T-helper 2 cell (primary cell): ENCODE results near the gene PLG.
"Not testable (repeated sequence)": the region's sequence is repeated elsewhere in the genome, so short reads cannot be mapped to it uniquely, and the experiment has no call there.

Experiments
- DNase-seq, 5 experiments: peaks; one replicate each; pipeline versions ENCODE4 v3.0.0 to v3.0.0-alpha.2; 2012 to 2022
- total RNA-seq, 2 donors: gene quantifications; one replicate each; lab custom pipeline; 2026; lab: John Stamatoyannopoulos, UW

Gene PLG
- 0 reads per million in 2 donors for total RNA-seq

DNA sequence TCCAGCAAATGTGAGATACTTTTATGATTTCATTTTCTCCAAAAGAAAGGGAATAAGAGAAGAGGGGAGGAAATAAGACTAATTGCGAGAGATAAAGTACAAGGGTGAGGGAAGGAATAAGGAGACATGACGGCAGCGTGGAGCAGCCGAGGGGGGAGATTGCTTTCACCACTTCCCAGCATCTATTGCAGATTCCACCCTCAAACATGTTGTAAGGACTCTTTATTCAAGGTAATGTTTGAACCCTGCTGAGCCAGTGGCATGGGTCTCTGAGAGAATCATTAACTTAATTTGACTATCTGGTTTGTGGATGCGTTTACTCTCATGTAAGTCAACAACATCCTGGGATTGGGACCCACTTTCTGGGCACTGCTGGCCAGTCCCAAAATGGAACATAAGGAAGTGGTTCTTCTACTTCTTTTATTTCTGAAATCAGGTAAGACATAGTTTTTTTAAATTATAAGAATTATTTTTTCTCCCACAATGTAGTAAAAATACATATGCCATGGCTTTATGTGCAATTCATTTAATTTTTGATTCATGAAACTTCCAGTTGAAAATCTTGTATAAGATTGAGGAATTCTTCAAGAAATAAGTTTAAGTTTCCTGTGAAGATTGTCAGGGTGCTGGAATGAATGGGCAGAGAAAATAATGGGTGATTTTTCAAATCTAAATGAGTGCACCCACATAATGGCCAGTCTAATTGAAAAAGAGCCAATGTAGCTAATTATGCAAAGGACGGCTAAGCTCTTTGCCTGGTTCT lies at the start of gene PLG:
Gene PLG, plus strand, starts transcription at position 327 of the 763 bp plus-strand sequence. Its CDS starts 61 bp downstream, at position 388.
- DNase-seq, result not testable (repeated sequence)

DNA sequence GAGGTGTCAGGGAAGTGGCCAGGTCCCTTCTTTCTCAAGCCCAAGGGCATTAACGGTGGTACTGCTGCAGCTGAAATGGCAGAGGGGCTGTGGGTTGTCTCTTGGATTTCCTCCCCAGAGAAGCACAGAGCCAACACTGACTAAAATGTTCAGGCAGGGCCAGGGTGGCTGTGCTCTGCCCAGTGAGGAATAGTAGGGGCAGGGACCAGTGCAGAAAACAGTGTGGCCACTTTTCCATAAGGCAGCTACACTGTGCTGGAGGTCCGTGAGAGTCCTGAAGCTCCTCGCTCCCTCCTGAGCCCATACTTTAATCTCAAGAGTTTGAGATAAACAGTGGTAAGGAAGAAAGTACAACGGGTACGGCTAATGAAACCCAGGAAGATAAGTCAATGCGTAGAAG lies 42.5 kb upstream of the PLG start:
- no peak for DNase-seq

DNA sequence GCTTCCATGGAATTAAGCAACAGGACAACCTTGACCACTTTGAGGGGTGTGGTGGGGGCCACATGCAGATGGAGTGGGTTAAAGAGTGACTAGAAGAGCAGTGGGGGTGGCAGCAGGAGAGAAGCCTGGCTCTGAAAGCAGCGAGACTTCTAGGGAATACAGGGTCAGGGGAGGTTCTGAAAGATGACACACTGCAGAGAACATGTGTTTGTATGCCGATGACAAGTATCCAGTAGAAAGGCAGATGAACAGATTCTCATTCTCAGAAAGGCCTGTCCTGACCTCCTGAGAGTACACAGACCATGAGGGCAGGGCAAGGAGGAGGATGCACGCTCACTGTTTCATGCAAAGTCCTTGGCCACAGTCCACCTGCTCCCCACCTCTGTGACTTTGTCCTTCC lies 40.8 kb upstream of the PLG start:
- no peak for DNase-seq

DNA sequence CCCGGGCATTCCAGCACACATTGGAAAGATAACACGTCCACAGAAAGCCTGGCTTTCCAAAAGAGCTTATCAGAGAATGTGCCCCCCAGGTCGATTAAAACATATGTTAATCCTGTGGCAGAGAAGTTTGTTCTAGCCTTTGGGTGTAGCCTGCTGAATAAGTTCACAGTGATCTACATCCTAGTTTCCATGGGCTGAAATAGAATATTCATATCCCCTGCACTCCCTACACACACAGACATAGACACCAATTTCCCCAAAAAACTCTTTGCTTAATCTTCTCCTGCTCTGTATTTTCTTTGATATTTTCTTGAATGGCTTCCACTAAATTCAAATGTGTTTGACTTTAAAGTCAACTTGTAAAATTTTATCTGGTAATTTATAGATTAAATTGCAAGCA lies 39.6 kb upstream of the PLG start:
- no peak for DNase-seq

DNA sequence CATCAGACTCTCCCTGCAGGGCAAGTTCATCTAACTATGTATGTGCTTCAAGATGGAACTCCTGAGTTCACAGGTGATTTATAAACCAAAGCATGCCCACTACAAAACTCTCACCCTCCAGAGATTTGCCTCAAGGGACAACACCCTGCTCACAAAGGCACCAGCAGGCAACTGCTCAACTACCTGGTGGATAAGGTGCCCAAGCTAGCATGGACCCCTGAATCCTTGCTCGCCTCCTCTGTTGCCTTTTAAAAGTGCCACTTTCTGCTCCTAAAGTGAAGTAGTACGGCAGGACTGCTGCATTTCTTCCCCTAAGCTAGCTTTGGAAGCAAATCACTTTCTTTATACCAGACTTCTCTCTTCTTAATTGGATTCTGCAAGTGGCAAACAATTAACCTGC lies 39.2 kb upstream of the PLG start:
- DNase-seq, result no peak

DNA sequence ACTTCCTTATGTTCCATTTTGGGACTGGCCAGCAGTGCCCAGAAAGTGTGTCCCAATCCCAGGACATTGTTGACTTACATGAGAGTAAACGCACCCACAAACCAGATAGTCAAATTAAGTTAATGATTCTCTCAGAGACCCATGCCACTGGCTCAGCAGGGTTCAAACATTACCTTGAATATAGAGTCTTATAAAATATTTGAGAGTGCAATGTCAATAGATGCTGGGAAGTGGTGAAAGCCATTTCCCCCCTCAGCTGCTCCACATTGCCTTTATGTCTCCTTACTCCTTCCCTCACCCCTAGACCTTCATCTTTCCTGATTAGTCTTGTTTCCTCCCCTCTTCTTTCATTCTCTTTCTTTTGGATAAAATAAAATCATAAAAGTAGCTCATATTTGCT lies 37.8 kb upstream of the PLG start, which contains the start of gene LPA:
Gene LPA, minus strand, starts transcription at position 78 of the 400 bp plus-strand sequence. Its CDS starts 61 bp downstream, at position 17.
- not testable (repeated sequence) for DNase-seq

DNA sequence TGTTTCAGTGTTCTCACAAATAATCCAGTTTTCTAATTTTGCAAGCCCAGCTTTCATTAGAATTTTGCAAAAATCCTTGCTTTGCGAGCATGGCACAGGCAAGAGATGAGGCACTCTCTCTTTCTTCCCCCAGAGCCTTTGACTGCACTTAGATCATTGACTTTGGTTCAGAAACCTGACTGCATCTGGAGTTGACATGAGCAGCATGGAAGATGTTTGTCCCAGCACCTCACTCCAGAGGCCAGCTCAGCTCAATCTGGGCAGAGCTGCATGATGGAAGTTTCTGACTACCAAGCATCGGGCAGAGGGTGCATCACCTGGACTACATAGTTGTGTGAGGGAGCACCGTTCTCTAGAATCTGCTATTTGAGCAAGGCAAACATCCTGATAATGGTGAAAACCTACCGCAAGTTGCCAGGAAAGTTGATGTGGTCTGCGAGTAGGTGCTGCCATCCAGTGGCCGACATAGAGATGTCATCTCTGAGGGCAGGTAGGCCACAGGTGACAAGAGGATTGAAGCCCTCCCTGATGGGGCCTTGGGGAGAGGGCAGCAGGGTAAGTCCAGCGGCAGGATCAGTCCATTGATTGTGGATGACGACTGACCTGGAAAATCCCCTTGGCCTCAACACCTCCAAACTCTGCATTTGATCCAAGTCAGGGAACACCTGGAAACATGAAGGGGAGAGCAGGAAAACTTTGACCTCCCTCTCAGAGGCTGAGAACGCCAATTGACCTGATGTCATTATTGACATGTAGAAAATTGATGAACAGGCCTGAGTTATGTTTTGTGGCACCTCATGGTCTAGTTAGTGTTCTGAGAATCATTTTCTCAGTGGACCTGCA lies 34.2 kb upstream of the PLG start:
- peak in 2 of 5 experiments; percentile 7 to 49 for DNase-seq

DNA sequence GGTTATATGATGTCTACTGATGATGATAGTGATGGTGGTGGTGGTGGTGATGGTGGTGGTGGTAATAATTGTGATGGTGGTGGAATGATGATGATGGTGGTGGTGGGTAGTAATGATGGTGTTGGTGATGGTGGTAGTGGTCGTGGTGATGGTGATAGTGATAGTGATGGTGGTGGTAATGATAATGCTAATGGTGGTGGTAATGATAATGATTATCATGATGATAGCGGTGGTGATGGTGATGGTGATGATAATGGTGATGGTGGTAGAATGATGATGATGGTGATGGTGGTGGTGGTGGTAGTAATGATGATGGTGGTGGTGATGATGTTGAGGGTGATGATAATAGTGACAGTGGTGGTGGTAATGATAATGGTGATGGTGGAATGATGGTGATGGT lies 33.5 kb upstream of the PLG start:
- DNase-seq, result no peak

DNA sequence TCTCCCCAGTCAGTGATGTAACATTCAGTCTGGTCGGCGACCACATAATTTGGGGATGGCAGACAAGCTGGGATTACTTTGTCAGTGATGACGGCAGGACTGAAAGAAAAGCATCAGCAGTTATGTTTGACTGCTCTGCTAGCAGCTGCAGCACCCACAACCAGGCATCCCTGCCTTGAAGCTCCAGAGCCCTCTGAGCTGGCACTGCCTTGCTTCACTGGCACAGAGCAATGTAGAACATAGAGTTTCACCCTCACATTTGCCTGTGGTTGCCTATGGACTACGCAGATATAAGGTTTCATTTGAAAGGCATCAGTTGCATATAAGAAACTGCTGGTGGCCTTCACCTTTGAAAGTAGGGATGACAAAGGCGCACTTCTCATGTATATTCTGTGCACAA lies 25.6 kb upstream of the PLG start:
- DNase-seq, result not testable (repeated sequence)

DNA sequence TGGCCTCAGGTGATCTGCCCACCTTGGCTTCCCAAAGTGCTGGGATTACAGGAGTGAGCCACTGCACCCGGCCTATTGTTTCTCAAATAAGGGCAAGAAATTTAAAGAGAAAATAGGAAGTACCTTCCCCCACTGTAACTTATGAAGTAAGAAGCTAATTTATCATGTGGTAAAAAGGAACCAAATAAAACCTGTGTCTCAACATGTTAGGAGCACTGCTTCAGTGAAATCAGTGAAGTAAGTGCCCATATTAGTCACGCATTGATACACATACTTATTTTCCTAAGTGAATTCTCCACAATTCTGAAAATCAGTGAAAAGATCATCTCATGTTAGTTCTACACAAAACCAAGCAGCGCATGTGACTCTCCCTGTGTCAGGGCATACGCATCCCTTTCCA lies 23.8 kb upstream of the PLG start:
- no peak for DNase-seq

DNA sequence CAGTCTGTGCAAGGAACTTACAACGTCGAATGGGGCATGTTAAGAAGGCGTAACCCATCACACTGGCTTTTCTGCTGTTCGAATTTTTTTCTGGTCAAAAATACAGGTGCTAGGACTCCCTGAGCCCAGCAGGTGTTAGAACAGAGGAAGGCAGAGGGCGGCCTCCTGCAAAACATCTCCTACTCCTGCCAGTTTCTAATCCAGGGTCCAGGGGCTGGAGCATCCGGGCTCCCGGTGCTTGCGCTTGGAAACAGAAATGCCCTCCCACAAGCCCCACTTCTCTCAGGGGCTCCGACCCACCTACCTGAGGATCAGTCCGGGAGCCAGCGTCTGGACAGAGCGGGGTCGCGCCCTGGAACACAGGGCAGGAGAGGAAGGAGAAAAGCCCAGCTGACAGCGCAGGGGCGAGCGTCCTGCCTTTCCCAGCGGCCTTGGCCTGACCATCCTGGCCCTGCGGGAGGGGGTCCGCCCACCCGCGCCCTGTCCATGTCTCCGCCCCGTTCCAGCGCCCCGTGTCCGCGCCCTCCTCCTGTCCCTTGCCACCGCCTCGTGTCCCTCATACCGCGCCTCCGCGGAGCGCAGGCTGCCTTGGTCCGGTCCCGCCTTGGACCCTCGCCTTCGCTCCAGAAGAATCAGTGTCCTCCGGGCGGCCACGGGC lies 23.2 kb upstream of the PLG start:
- no peak for DNase-seq

DNA sequence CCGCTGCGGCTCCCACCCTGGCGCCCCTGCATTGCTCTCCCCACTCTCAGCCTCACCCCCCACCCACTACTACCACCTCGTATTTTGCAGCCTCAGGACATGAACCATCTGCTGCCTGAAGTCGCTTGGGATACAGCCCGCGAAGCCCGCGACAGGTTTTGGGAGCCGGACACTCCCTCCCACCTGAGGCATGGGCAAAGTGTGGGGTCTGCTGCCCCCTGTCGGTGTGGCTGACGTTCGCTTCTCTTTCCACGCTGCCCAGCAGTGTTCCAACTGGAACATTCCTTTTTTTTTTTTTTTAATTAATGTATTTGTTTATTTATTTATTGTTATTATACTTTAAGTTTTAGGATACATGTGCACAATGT lies 22.7 kb upstream of the PLG start:
- no peak for DNase-seq

DNA sequence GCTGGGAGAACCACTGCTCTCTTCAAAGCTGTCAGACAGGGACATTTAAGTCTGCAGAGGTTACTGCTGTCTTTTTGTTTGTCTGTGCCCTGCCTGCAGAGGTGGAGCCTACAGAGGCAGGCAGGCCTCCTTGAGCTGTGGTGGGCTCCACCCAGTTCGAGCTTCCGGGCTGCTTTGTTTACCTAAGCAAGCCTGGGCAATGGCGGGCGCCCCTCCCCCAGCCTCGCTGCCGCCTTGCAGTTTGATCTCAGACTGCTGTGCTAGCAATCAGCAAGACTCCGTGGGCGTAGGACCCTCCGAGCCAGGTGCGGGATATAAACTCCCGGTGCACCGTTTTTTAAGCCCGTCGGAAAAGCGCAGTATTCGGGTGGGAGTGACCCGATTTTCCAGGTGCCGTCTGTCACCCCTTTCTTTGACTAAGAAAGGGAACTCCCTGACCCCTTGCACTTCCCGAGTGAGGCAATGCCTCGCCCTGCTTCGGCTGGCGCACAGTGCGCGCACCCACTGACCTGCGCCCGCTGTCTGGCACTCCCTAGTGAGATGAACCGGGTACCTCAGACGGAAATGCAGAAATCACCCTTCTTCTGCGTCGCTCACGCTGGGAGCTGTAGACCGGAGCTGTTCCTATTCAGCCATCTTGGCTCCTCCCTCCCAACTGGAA lies 16.8 kb upstream of the PLG start:
- DNase-seq, result not testable (repeated sequence)

DNA sequence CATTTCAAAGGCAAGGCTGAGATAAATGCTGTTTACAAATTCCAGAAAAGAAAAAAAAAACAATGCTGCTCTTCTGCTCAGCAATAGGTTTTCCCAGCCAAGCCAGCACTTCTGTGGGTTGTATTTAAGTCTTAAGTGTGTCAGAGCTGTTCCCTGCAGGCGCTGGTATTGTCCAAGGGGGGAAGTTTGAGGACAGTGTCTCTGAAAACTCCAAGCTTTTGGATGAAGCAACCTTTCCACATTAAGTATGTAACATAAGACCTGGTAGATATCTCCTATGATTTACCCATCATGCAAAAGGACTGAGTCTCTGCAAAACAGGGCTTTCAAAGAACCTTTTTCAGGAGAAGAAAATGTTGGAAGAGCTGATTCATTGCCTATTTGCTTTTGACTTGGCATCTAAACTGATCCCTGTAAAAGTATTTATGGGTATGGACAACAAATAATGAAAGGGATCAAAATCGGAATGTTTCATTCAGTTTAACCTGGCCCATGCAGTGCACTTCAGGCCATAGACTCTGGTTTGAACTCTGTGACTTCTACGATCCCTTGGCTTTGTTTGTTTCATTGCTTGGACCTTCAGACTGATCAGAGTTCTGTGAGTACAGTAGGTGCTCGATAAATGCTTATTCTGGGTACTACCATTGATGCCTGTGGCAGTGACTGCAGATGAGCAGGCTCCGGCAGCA lies 16.1 kb upstream of the PLG start:
- DNase-seq, result no peak

DNA sequence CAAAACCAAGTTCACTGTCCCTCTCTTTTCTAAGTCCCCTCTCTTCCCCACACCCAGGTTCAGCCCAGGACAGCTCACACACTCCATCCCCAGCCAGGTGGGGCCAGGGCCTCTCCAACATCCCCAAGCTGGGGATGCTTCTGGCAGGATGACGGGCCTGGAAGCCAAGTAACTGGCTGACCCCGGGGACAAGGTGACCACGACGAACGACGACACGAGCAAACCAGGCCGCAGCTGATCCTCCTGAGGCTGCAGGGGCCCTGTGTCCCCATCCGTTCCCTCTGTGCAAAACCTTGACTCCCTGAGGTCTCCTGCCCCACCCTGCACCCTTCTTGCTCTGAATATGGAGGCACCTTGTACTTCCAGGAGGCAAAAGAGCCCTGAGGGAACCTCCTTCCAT lies 11.6 kb upstream of the PLG start:
- DNase-seq, result no peak

DNA sequence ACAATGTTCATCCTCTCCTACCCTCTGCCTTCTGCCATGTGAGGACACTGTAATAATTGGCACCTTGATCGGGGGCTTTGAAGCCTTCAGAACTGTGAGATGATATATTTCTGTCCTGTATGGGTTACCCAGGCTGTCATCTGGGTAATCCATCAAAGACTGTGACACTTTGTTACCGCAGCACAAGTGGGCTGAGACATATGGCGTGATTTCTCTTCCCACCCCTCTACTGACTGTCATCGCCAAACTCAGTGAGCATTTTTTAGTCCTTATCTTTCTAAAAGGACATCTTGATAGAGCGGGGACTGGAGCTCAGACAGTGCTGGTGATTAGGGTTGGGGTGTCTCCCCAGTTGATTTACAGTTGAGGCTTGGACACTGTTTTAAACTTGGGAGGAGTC lies 10.4 kb upstream of the PLG start:
- DNase-seq, result no peak

DNA sequence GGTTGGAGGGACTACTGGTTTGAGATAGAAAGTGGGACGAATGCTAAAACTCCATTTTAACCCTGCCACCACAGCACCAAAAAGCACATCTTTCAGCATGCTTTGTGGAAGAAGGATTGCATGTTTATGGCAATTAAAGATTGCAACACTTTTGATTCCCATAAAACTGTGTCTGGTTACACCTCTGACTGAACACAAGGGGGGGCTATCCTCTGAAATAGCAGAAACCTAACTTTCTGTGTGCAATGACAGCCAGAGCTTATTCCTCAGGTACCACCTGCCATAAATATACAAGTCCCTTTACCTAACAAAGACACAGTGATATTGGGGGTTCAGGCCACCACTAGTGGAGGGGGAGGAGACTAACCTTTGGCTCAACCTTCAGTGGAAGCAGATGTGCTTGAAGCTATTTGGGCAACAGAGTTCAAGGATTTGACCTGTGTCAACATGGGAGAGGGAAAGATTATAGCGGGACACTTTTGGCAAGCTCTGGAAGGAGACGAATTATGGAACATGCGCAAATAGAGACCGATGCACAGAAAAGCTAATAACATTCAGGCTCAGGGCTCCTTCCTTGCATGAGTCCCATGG lies 9.6 kb upstream of the PLG start:
- no peak for DNase-seq

DNA sequence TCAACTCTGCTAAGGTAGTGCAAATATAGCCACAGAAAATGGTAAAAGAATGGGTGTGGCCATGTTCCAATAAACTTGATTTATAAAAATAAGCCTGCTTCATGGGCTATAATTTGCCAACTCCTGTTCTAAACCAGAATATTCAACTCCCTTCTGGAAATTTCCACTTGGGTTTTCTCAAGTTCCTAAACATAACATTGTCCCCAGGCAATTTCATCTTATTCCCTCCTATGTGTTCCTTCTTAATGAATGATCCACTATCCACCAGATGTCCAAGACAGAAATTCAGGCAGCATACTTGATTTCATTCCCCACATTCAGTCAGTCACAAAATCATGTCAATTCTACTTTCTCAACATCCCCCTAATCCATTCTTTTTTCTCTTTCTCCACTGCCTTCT lies 7.0 kb upstream of the PLG start:
- DNase-seq, result not testable (repeated sequence)

DNA sequence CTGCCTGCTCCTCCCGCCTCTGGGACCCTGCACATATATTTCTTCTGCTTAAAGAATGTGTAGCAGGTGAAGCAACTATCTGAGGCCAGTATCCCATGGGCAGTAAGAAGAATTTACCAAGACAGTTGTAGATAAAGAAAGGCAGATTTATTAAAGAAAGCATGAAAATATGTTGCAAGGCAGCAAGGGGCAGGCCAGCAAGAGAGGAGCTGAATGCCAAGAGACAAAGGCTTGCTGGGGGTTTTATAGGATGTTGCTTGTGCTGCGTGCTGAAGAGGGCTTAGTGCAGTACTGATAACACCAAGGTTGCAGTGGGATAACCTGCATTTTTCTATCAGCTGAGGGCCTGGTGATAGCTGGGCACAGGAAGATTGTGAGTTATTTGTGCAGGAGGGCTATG lies 6.4 kb upstream of the PLG start:
- DNase-seq, result not testable (repeated sequence)

DNA sequence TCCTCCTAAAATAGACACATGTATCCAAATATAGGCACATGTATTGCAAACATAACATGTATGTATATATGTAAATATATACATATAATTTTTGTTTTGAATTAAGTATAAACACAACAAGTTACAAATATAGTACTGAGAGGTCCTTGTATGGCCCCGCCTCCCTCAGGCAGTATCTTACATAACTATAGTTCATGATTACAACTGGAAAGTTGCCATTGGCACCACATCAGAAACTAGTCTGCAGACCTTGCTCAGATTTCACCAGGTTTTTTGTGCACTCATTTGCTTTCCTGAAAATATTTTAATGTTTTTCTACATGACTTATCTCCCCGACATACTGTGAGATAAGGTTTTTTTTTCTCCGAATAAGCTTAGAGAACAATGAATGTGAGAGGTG lies 5.2 kb upstream of the PLG start:
- DNase-seq, result not testable (repeated sequence)

DNA sequence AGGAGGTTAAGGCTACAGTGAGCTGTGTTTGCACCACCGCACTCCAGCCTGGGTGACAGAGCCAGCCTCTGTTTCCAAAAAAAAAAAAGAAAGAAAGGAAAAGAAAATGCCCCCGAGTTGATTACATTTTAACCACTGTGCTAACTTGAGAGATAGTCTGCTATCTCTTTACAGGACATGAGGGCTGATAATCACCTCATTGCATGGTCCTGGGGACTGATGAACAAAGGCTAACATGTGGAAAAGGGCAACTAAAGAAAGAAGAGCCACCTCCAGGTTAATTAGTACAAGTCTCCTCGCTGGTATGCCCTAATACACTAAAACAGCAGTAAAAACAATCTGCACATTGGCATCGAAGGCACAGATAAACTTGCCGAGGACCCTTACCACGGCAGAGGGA lies 4.2 kb upstream of the PLG start:
- DNase-seq, result no peak

DNA sequence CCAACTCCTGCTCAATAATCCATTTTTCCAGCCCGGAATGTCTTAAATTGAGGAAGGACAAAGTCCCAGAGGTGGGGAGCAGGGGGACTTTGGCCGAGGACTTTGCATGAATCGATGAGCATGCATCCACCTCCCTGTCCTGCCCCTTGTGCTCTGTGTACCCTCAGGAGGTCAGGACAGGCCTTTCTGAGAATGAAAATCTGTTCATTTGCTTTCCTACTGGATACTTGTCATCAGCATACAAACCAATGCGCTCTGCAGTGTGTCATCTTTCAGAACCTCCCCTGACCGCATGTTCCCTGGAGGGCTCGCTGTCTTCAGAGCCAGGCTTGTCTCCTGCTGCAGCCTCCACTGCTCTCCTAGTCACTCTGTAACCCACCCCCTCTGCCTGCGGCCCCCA lies 2.6 kb downstream of the PLG start:
- not testable (repeated sequence) for DNase-seq
